Keratinocyte (primary cell): Measurements from ENCODE around the gene MTOR. TPM values are rescaled to one million over a fixed set of nuclear protein-coding genes. Genes with fewer than 3 reads are reported as not detected.
"Not testable (repeated sequence)": the region's sequence is repeated elsewhere in the genome, so short reads cannot be mapped to it uniquely, and the experiment has no call there.

ENCODE experiments used
- DNase-seq: peaks from one replicate; pipeline ENCODE4 v3.0.0-alpha.2; 2011; ENCODE audit warnings: low read depth, missing footprints, low spot score
- FAIRE-seq: peaks from 2 replicates; lab custom pipeline; 2011; peaks lifted over from hg19 to GRCh38; lab: Jason Lieb, UNC
- H2AFZ ChIP-seq: 2 replicates; pipeline ENCODE4 v1.6.0; 2012; ENCODE audit warnings: low read length, control low read depth, inconsistent platforms; ENCODE audit not compliant: control insufficient read depth
- H3K27ac ChIP-seq: 2 replicates; pipeline ENCODE4 v1.5.1; 2011; ENCODE audit warnings: low read length; ENCODE audit not compliant: control insufficient read depth, insufficient read depth
- H3K27me3 ChIP-seq: 3 replicates; pipeline ENCODE4 v1.6.0; 2011; ENCODE audit warnings: low read length; ENCODE audit not compliant: control insufficient read depth, insufficient read depth; ENCODE audit errors: extremely low read depth
- H3K36me3 ChIP-seq, 2 experiments: 2 replicates in 1 of 2; 3 replicates in 1 of 2; pipeline ENCODE4 v1.5.1; 2011; ENCODE audit warnings: low read length in 2 of 2, mild to moderate bottlenecking in 1 of 2; ENCODE audit not compliant: control insufficient read depth in 2 of 2, insufficient read depth in 2 of 2; ENCODE audit errors: extremely low read depth in 1 of 2
- H3K4me1 ChIP-seq: 3 replicates; pipeline ENCODE4 v1.5.1; 2011; ENCODE audit warnings: low read length; ENCODE audit not compliant: control insufficient read depth, insufficient read depth; ENCODE audit errors: extremely low read depth
- H3K4me2 ChIP-seq: 3 replicates; pipeline ENCODE4 v1.6.0; 2011; ENCODE audit warnings: low read depth, low read length; ENCODE audit not compliant: control insufficient read depth, insufficient read depth; ENCODE audit errors: extremely low read depth
- H3K4me3 ChIP-seq, 3 experiments: fragments of 200-600 bp in 1 of 3; sonication (generic) in 1 of 3; 2 replicates in 2 of 3; 3 replicates in 1 of 3; pipeline ENCODE4 v1.5.1; 2011 to 2016; ENCODE audit warnings: low read length in 3 of 3, mild to moderate bottlenecking in 3 of 3, control low read depth in 2 of 3, inconsistent platforms in 1 of 3, low read depth in 1 of 3, mixed read lengths in 1 of 3, mixed run types in 1 of 3, moderate library complexity in 1 of 3; ENCODE audit not compliant: control insufficient read depth in 2 of 3, insufficient read depth in 2 of 3; ENCODE audit errors: extremely low read depth in 1 of 3
- H3K79me2 ChIP-seq: 2 replicates; pipeline ENCODE4 v1.6.0; 2012; ENCODE audit warnings: low read length; ENCODE audit not compliant: control insufficient read depth, insufficient read depth
- H3K9ac ChIP-seq: 3 replicates; pipeline ENCODE4 v1.6.0; 2011; ENCODE audit warnings: low read length; ENCODE audit not compliant: control insufficient read depth, insufficient read depth; ENCODE audit errors: extremely low read depth
- H3K9me1 ChIP-seq: 3 replicates; pipeline ENCODE4 v1.6.0; 2011; ENCODE audit warnings: low read length; ENCODE audit not compliant: control insufficient read depth, insufficient read depth; ENCODE audit errors: extremely low read depth
- H3K9me3 ChIP-seq: 2 replicates; pipeline ENCODE4 v1.5.1; 2012; ENCODE audit warnings: low read depth, low read length; ENCODE audit not compliant: control insufficient read depth
- H4K20me1 ChIP-seq: 3 replicates; pipeline ENCODE4 v1.6.0; 2011; ENCODE audit warnings: low read length; ENCODE audit not compliant: control insufficient read depth, insufficient read depth; ENCODE audit errors: extremely low read depth
- CTCF ChIP-seq, 3 experiments: IDR thresholded peaks in 1 of 3; conservative IDR thresholded peaks in 1 of 3; optimal IDR thresholded peaks in 1 of 3; 2 replicates in 2 of 3; 3 replicates in 1 of 3; pipeline versions ENCODE3 to v1.5.1; 2011; ENCODE audit warnings: low read length in 3 of 3, mild to moderate bottlenecking in 3 of 3, moderate library complexity in 2 of 3, control low read depth in 1 of 3, inconsistent platforms in 1 of 3; ENCODE audit not compliant: insufficient read depth in 2 of 3; ENCODE audit errors: extremely low read depth in 1 of 3
- EZH2 ChIP-seq: IDR thresholded peaks from one replicate; pipeline ENCODE4 v1.6.1; 2012; ENCODE audit warnings: inconsistent platforms, mild to moderate bottlenecking, low read length, moderate library complexity
- dilution Hi-C: fragments of 300-500 bp; cut with MboI; formaldehyde crosslinking; loops from one replicate; pipeline ENCODE4 v1.7.0; 2020; ENCODE audit warnings: low sequenced_read_pairs; ENCODE audit not compliant: extremely low pct_ligation_motif_present
- polyA plus RNA-seq, 5 experiments: library from polyadenylated mRNA; depleted of rRNA in 3 of 5; stranded (reverse) in 3 of 5; stranded (forward) in 1 of 5; unstranded in 1 of 5; fragments of >200 nt; gene quantifications; 1 replicate in 1 of 5; 2 replicates in 3 of 5; 3 replicates in 1 of 5; pipeline versions ENCODE4 v1.2.1 to v1.2.3, GENCODE V29; 2011 to 2012; ENCODE audit warnings: missing spikeins in 2 of 5, low read depth in 1 of 5, low replicate concordance in 1 of 5

Gene MTOR
- polyA plus RNA-seq, 1 donor (not counting 4 experiments of a cell fraction or from before 2014, with no cell fraction given): 31.5 TPM

- Histone ChIP-seq H3K79me2 (no peaks in the 10 kb centered on the region), H3K4me2 (no peak overlapping the region), H3K27me3 (no peaks in the 10 kb centered on the region), H3K36me3 (peaks cover 40% of the 10 kb centered on the region in 2 experiments), H3K9me3 (no peaks in the 10 kb centered on the region), H4K20me1 (no peaks in the 10 kb centered on the region), H3K27ac (no peak overlapping the region), H3K4me3 (no peak overlapping the region), H3K9me1 (no peaks in the 10 kb centered on the region), H3K9ac (no peak overlapping the region), H2AFZ (no peak overlapping the region), H3K4me1 (peaks cover 6% of the 10 kb centered on the region)
- dilution Hi-C loops: no loop called here
- no peak for DNase-seq
- no peak for FAIRE-seq
- TF ChIP-seq EZH2: no peak
- no peak for TF ChIP-seq CTCF (optimal IDR thresholded peaks at IDR 0.05 in 1 of 3, IDR thresholded peaks at IDR 0.05 in 1 of 3, conservative IDR thresholded peaks at IDR 0.05 in 1 of 3; ENCODE audit: extremely low read depth in 1 of 3, insufficient read depth in 2 of 3, low read length in 3 of 3)
These were observed 183.7 kb downstream of the MTOR start for GRCh38 chr1:11078631-11079030.

GRCh38 chr1:11073398-11073797, 189.0 kb downstream of the MTOR start:
- H3K9ac ChIP-seq, DNase-seq, H3K79me2 ChIP-seq, H4K20me1 ChIP-seq, H3K27me3 ChIP-seq, H3K9me3 ChIP-seq, H3K4me1 ChIP-seq, H2AFZ ChIP-seq, dilution Hi-C loops, H3K9me1 ChIP-seq, H3K27ac ChIP-seq, H3K4me3 ChIP-seq, FAIRE-seq, H3K4me2 ChIP-seq: not testable (repeated sequence)
- peaks cover 50 to 58% of the 10 kb centered on the region in 2 experiments for H3K36me3 ChIP-seq

- Histone ChIP-seq H3K9me3 (no peaks in the 10 kb centered on the region), H3K4me2 (no peak overlapping the region), H3K27me3 (no peaks in the 10 kb centered on the region), H3K36me3 (peaks cover 54 to 64% of the 10 kb centered on the region in 2 experiments), H3K9me1 (no peaks in the 10 kb centered on the region), H3K27ac (no peak overlapping the region), H3K4me3 (no peak overlapping the region), H4K20me1 (no peaks in the 10 kb centered on the region), H3K4me1 (no peaks in the 10 kb centered on the region), H2AFZ (no peak overlapping the region), H3K9ac (no peak overlapping the region), H3K79me2 (no peaks in the 10 kb centered on the region)
- FAIRE-seq: no peak
- DNase-seq: no peak
- dilution Hi-C loops: no loop called here
- TF ChIP-seq CTCF (optimal IDR thresholded peaks at IDR 0.05 in 1 of 3, IDR thresholded peaks at IDR 0.05 in 1 of 3, conservative IDR thresholded peaks at IDR 0.05 in 1 of 3; ENCODE audit: extremely low read depth in 1 of 3, insufficient read depth in 2 of 3, low read length in 3 of 3): no peak
- no peak for TF ChIP-seq EZH2
These were observed 190.0 kb downstream of the MTOR start for GRCh38 chr1:11072216-11072917.
